GM18508 (cell line): Measurements from ENCODE around the gene SH2D1B.

Experiments
- ATAC-seq: cut with Tn5 transposase; IDR thresholded peaks from one replicate; pipeline ENCODE4 v1.9.1; 2021; ENCODE audit warnings: moderate number of reproducible peaks; ENCODE audit not compliant: insufficient read depth, unreplicated experiment

Gene SH2D1B

DNA sequence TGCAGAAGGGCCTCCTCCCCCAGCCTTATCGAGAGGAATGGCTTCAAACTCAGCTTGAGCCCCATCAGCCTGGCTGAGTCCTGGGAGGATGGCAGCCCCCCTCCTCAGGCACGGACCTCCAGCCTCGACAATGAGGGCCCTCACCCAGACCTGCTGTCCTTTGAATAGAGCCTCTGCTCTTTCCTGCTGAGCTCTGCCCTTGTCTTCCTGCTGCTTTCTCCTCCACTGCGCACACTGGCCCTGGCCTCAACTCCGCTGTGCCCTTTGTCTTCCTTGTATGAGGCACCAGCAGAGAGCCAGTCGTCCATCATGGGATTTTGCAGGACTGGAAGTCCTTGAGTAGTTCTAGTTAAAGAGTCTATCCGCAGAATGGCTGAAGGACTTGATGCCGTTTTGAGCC, 28.4 kb downstream of the SH2D1B start:
- ATAC-seq, result no peak

DNA sequence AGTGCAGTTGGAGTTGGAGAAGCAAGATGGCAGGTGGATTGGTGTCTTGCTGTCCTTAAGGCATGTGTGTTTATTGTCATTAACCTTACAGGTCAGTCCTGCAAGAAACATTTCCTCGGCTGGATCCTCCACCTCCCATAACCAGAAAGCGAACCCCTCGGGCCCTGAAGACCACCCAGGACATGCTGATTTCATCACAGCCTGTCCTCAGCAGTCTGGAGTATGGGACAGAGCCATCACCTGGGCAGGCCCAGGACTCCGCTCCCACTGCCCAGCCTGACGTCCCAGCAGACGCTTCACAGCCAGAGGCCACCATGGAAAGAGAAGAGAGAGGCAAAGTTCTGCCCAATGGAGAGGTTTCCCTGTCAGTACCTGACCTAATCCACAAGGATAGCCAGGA, 28.8 kb downstream of the SH2D1B start:
- no peak for ATAC-seq

- ATAC-seq, result no peak
These were observed 29.8 kb downstream of the SH2D1B start for GRCh38 chr1:162381941-162382750.

- ATAC-seq, result no peak
These were observed 30.6 kb downstream of the SH2D1B start, which contains the start of gene C1orf226 for GRCh38 chr1:162381383-162381782. TSS of gene C1orf226 (plus strand) at chr1:162381728. CDS start at chr1:162381902, 174 bp downstream.

DNA sequence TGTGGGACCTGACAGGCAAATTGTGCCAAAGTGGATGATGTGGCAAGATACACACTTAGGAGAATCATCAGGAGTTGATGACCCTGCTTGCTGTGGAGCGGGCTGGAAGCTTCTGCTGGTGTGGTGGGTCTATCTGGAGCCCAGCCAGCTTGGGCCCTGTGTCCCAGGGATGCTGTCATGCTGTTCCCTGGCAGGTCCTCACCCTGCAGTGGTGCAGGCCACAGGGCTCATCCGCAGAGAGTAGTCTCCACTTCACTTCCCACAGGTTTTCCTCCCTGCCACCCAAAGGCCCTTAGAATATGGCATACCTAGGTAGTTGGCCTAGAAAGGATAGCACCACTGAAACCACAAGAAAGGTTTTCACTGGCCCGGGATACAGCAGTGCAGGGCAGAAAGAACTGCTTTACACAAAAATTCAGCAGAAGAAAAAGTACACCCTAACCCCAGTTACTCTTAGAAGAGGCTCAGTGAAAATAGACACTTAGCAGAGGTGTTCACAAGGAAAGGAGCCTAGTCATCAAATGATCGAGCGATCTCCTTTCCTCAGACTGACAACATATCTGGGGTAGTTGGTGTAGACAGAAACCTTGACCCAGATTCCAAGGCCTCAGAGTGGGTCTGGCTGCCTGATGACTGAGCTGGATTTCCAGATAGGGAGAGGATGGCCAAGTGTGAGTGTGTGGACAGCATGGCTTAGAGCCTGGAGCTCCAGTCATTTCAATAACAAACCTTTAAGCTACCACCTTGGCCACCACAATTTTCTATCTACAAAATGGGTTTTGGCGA, 31.7 kb downstream of the SH2D1B start:
- ATAC-seq, result no peak

DNA sequence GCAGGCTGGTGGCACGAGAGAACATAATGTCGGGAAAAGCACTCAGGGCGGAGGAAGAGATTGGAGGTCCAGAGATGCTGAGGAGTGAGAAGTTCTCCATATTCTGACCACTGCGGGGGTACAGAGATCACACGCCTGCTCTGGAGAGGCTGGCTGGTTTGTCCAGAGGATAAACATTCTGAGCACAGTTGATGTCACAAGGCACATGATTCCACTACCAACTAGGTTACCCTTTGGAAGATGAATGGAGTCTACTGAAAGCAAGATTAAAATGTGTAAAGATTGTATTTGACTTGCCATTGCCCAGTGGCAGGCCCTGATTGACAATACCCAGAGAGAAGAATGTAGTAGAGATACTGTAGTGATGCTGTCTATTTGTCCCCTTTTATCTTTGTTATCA, 35.2 kb downstream of the SH2D1B start, which contains the start of gene SPATA46:
Gene SPATA46, minus strand, starts transcription at position 164 of the 400 bp plus-strand sequence. Its CDS starts 64 bp downstream, at position 100.
- no peak for ATAC-seq

- ATAC-seq, result no peak
These were observed 36.5 kb downstream of the SH2D1B start for GRCh38 chr1:162375463-162375862.

DNA sequence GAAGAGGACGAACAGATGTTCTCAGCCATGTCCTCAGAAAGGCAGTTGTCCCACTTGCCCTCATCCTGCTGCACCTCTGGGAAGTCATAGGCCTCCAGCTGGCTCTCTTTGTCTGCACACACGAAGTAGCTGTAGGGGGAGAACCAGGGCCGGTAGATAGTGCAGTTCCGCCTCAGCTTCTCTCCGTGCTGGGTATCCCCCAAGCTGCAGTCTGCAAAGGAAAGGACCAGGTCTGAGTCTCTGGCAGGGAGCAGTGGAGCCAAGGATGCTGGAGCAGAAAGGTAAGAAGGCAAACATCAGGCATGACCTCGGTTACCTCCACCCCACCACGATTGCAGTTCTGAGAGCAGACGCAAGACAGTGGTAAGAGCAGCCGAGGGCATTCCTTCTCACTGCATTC, 37.5 kb downstream of the SH2D1B start:
- ATAC-seq, result no peak

DNA sequence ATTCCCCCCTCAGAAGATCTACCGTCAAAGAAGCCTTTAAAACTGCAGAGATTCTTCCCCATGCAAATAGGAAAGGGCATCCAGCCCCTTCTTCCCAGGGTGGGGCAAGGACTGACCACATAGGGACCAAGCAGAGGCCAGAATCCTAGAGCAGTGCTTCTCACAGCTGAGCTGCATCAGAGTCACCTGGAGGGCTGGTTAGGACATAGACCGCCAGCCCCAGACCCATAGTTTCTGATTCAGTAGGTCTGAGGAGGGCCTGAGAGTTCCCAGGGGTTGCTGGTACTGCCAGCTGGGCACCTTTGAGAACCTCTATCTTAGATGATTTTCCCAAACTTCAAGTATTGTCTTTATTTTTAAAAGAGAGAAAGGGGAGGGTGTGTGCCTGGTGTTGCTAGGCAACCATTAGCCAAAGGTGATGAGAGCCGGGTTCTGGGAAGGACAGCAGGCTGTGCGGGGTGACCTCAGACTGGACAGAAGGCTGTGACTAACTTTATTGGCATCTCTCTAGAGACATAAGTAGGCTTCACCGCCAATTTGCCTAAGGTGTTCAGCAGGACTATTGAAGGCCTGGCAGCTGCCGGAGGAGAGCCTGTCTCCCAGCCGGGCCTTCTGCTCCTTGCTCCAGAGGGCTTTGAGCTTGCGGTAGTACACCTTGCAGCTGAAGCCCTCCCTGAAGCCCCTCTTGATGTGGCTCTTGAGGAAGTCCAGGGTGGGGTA, 38.2 kb downstream of the SH2D1B start:
- no peak for ATAC-seq

- no peak for ATAC-seq
These were observed 38.9 kb downstream of the SH2D1B start for GRCh38 chr1:162373072-162373427.

DNA sequence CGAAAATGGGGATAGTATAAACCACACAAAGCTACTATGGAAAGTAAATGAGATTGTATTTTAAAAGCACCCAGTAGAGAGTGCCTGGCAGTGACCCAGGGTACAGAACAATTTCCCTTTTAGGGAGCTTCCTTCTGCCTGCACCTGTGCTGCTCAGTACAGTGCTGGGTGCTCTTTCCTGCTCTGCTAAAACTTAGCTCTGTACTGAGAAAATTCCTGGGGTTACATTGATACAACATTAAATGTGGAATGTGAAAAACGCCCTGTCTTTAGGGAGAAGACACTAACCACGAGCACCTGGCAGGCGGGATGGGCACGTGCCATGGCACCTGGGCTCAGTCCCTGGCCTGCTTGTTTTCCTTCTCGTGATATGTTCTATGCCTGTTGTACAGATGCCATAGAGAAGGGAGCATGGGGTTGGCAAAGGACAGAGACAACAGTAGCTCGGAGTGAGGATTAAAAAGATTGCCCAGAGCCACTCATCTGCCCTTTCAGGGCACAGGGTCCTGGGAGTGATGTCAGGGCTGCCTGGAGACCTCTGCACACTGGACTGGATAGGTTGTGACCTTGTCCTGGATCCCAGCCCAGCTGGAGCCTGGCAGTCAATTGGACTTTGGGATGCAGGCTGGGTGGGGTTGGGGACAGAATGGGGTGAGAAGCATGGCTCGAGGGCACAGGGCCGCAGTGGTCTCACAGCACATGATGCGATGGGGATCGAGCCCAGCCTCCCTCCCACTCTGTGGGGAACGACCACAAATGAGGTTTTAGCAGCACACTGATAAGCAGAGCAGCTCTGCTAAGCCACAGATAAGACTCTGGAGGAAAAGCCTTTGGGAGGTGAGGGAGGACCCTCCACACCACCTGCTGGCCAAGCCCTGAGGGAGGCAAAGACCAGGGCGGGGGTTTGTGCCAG, 39.5 kb downstream of the SH2D1B start:
- no peak for ATAC-seq

- ATAC-seq, result no peak
These were observed 40.3 kb downstream of the SH2D1B start for GRCh38 chr1:162371611-162372010.

- no peak for ATAC-seq
These were observed 41.2 kb downstream of the SH2D1B start for GRCh38 chr1:162370721-162371120.

DNA sequence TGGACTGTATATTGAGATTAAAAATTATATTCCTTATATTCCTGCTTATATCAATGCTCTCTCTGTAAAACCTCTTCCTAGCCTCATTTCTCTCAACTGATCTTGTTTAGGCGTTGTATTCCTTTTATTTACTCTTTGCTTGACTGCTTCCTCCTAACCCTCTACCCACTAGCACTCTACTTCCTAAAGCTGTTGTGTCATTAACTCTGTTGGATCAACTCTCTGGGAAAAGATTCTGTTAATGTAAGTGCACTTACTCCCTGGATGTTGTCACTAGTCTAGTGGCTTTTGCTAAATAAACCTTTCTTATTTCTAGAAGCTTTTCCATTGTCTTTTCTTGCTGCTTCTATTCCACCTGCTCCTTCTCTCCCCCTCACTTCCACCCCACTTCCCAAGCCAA, 41.8 kb downstream of the SH2D1B start:
- ATAC-seq, result no peak

- no peak for ATAC-seq
These were observed 42.4 kb downstream of the SH2D1B start for GRCh38 chr1:162369571-162369970.

DNA sequence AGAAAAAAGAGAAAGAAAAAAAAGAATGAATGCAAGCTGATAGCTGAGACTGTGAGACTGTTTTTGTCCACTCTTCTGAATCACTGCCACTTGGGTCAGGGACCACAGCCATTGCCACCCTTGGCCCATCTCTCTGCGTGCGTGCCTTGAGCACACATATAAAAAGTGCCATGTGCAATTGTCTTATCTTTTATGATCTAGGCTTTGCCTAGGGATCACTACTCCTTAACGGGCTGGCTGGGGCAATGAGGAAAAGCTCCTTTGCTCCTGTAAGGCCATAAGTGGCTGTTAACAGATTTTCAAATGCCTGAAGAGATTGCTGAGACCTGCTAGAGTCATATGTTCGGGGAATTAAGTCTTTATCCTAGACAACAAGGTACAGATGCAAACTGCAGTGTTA, 43.5 kb downstream of the SH2D1B start:
- no peak for ATAC-seq

- no peak for ATAC-seq
These were observed 44.2 kb downstream of the SH2D1B start for GRCh38 chr1:162367772-162368171.

GRCh38 chr1:162367073-162367472, 44.9 kb downstream of the SH2D1B start:
- ATAC-seq, result no peak

DNA sequence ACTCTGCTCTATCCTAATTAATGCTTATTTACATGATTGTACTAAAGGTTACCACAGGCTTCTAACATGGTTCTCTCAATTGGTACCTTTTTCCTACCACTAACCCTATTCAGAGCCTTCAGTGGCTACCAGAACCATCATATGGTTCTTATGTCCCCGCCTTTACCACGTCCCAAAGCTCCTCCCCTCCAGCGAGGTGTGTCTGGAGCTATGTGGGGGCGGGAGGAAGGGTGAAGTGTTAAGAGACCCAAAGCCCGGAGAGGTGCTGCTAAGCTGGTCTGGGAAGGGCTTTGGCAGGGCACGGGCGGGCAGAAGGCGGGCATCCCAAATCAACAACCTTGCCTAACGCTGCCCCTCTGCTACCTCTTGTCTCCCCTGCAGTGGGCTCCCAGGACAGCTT, 45.3 kb downstream of the SH2D1B start:
- ATAC-seq, result no peak

- no peak for ATAC-seq
These were observed 45.8 kb downstream of the SH2D1B start for GRCh38 chr1:162366149-162366548.
